ENCODE measurements around the gene IQGAP2. TPM values are rescaled to one million over a fixed set of nuclear protein-coding genes. Genes with fewer than 3 reads are reported as not detected.

The IQGAP2 gene
- total RNA-seq, 6 donors from 2014 or later: 24.3 to 57.6 (median 28.9) TPM

DNA sequence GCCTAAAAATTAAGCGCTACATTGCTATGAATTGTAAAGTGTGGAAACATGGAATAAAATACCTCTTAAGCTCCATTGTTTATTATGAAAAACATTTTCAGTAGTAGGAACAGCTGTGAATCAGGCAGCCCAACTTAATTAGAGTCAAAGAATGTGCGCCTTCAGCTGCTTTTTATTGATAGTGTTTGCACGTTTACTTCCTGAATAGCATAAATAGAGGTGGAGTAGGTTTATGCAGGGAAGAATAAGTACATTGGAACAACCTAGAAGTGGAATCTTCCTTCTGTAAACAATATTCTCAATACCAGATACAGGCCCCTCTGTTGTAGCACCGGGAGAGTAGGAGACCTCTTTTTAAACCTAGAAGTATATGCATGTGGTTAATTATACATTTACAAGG, 79.9 kb downstream of the IQGAP2 start:
- H3K9me3 ChIP-seq: no peaks in the 10 kb centered on the region
- H3K27me3 ChIP-seq: no peaks in the 10 kb centered on the region
- WGBS, 2 donors: 63 to 70% methylated on average over 4 of the region's 4 CpGs
- no peak for TF ChIP-seq POLR2AphosphoS5 (IDR thresholded peaks at IDR 0.05)
- TF ChIP-seq, protein P1, sequence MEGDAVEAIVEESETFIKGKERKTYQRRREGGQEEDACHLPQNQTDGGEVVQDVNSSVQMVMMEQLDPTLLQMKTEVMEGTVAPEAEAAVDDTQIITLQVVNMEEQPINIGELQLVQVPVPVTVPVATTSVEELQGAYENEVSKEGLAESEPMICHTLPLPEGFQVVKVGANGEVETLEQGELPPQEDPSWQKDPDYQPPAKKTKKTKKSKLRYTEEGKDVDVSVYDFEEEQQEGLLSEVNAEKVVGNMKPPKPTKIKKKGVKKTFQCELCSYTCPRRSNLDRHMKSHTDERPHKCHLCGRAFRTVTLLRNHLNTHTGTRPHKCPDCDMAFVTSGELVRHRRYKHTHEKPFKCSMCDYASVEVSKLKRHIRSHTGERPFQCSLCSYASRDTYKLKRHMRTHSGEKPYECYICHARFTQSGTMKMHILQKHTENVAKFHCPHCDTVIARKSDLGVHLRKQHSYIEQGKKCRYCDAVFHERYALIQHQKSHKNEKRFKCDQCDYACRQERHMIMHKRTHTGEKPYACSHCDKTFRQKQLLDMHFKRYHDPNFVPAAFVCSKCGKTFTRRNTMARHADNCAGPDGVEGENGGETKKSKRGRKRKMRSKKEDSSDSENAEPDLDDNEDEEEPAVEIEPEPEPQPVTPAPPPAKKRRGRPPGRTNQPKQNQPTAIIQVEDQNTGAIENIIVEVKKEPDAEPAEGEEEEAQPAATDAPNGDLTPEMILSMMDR (IDR thresholded peaks at IDR 0.05): no peak
- no peak for TF ChIP-seq POLR2A (IDR thresholded peaks at IDR 0.05)
- TF ChIP-seq EP300 (IDR thresholded peaks at IDR 0.05): no peak
- no peak overlapping the region for H3K4me3 ChIP-seq
- H3K4me1 ChIP-seq: peaks cover 0 to 13% (median 0%) of the 10 kb centered on the region in 4 donors
- DNase-seq: no peak
- ATAC-seq (ENCODE audit: low FRiP score in 2 of 2): no peak
- no peaks in the 10 kb centered on the region for H3K36me3 ChIP-seq
- no peak overlapping the region for H3K27ac ChIP-seq

DNA sequence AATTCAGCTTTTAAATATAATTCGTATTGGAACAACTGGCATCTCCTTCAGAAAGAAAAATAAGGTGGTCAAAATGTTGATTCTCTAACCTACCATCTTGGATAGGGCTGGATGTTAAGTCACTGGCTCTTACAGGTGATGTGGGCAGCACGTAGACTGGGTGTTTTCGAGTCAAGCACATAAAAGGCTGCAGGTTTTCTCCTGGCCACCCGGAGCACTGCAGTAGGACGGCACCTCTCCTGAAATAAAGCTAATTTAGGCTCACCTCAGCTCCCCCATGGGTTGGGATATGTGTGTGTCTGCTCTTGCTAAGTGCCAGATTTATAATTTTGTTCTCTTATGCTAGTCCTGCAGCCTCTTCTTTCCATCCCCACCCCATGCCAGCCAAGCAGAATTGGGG, 80.3 kb downstream of the IQGAP2 start:
- Histone ChIP-seq H3K27me3 (no peaks in the 10 kb centered on the region), H3K36me3 (no peaks in the 10 kb centered on the region), H3K4me3 (no peak overlapping the region), H3K9me3 (no peaks in the 10 kb centered on the region), H3K27ac (no peak overlapping the region), H3K4me1 (peaks cover 0 to 13% (median 0%) of the 10 kb centered on the region in 4 donors)
- WGBS, 2 donors: 87 to 91% methylated on average over 5 of the region's 5 CpGs
- TF ChIP-seq POLR2AphosphoS5 (IDR thresholded peaks at IDR 0.05) (no peak), EP300 (IDR thresholded peaks at IDR 0.05) (no peak), POLR2A (IDR thresholded peaks at IDR 0.05) (no peak)
- TF ChIP-seq, protein P1 (IDR thresholded peaks at IDR 0.05): no peak
- no peak for ATAC-seq (ENCODE audit: low FRiP score in 2 of 2)
- DNase-seq: no peak

DNA sequence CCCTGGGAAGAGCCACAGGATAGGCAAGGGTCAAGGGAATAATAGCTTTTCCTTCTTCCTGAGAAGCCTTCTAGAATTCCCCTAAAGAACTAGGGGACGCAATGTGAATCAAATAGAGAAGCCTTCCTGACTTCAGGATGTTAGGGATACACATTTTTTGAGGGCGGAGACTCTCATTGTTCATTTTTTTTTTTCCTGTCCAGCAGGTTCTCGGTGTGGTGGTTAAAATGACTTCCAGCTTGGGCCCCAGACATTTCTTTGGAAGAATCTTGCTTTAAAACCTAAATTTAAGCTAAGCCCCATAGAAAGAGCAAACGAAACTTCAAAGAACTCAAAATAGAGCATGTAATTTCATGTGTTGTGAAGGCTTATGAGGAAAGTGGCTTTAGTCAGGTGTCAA, 80.8 kb downstream of the IQGAP2 start:
- no peaks in the 10 kb centered on the region for H3K27me3 ChIP-seq
- no peak overlapping the region for H3K27ac ChIP-seq
- WGBS, 2 donors: 62 to 75% methylated on average over 4 of the region's 4 CpGs
- H3K4me1 ChIP-seq: peaks cover 0 to 13% (median 0%) of the 10 kb centered on the region in 4 donors
- no peaks in the 10 kb centered on the region for H3K36me3 ChIP-seq
- no peak for TF ChIP-seq POLR2AphosphoS5 (IDR thresholded peaks at IDR 0.05)
- no peak for TF ChIP-seq POLR2A (IDR thresholded peaks at IDR 0.05)
- TF ChIP-seq EP300 (IDR thresholded peaks at IDR 0.05): no peak
- TF ChIP-seq, protein P1 (IDR thresholded peaks at IDR 0.05): no peak
- no peak overlapping the region for H3K4me3 ChIP-seq
- DNase-seq (no peak), ATAC-seq (ENCODE audit: low FRiP score in 2 of 2) (no peak)
- no peaks in the 10 kb centered on the region for H3K9me3 ChIP-seq

DNA sequence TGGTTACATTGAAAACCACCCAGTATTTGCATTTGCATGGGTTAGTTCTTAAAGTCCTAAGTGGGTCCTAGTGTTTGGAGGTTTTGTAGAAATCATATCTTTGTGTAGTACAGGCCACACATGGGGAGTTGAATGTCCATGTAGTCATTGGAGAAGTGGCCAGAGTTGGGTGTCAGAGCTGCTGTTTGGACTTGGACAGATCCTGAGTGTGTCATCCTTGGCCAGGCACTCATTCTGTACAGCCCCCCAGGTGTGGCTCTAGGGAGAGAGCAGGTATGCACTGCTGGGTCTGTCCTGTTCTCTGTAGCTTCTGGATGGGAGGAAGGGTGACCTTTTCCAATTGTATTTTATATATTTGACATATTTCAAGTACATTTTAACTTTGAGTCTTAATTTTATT, 82.4 kb downstream of the IQGAP2 start:
- DNase-seq (no peak), ATAC-seq (ENCODE audit: low FRiP score in 2 of 2) (no peak)
- Histone ChIP-seq H3K4me1 (peaks cover 0 to 13% (median 0%) of the 10 kb centered on the region in 4 donors), H3K9me3 (no peaks in the 10 kb centered on the region), H3K27me3 (no peaks in the 10 kb centered on the region), H3K4me3 (no peak overlapping the region), H3K36me3 (no peaks in the 10 kb centered on the region), H3K27ac (no peak overlapping the region)
- TF ChIP-seq EP300 (IDR thresholded peaks at IDR 0.05) (no peak), POLR2AphosphoS5 (IDR thresholded peaks at IDR 0.05) (no peak), POLR2A (IDR thresholded peaks at IDR 0.05) (no peak)

DNA sequence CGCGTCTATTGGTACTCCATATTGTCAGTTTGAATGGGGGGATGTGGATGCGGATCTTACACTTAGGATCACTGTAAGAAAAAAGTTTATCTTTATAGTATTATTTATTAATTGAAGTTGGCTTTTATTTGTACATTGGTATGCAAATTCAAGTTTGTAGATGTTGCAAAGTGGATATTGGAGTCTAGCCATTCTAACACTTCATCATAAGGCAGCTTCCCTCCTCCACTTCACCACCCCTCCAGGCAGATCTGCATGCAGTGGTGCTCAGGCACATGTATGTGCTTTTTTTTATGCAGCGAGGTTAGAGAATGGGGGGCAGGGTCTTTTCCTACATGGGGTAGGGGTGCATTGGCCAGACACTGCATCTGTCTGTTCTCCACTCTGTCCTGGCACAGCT, 84.3 kb downstream of the IQGAP2 start:
- Histone ChIP-seq H3K4me1 (peaks cover 0 to 9% (median 0%) of the 10 kb centered on the region in 4 donors), H3K27ac (no peak overlapping the region), H3K27me3 (no peaks in the 10 kb centered on the region), H3K36me3 (no peaks in the 10 kb centered on the region), H3K9me3 (no peaks in the 10 kb centered on the region), H3K4me3 (no peak overlapping the region)
- ATAC-seq (ENCODE audit: low FRiP score in 2 of 2) (no peak), DNase-seq (no peak)
- TF ChIP-seq EP300 (IDR thresholded peaks at IDR 0.05) (no peak), POLR2AphosphoS5 (IDR thresholded peaks at IDR 0.05) (no peak), POLR2A (IDR thresholded peaks at IDR 0.05) (no peak)
- TF ChIP-seq, protein P1 (IDR thresholded peaks at IDR 0.05): no peak
- 88 to 89% methylated on average over 4 of the region's 4 CpGs for WGBS, 2 donors
